Ovary (tissue), 9 donors: ENCODE measurements around the gene PTGIS. TPM values are rescaled to one million over a fixed set of nuclear protein-coding genes. Genes with fewer than 3 reads are reported as not detected.

Experiments used
- DNase-seq, 5 donors: peaks; one replicate each; pipeline ENCODE4 v3.0.0-alpha.2; 2019 to 2020
- H3K27ac ChIP-seq, 2 donors: fragments of 200-600 bp; one replicate each; pipeline versions ENCODE4 v1.5.1 to v1.8.0; 2019 to 2022
- H3K27me3 ChIP-seq: fragments of 200-600 bp; one replicate; pipeline ENCODE4 v1.8.0; 2022
- H3K36me3 ChIP-seq: fragments of 200-600 bp; sonication (generic); one replicate; pipeline ENCODE4 v1.5.1; 2019
- H3K4me1 ChIP-seq: one replicate; pipeline ENCODE4 v1.8.1; 2013; ENCODE audit warnings: mild to moderate bottlenecking, moderate library complexity; ENCODE audit not compliant: insufficient read depth
- H3K4me3 ChIP-seq: fragments of 200-600 bp; sonication (generic); one replicate; pipeline ENCODE4 v1.5.1; 2017
- H3K9me3 ChIP-seq, 2 donors: fragments of 200-600 bp in 1 of 2; sonication (generic) in 1 of 2; one replicate each; pipeline versions ENCODE4 v1.5.1 to v1.8.1; 2013 to 2019; ENCODE audit warnings: mild to moderate bottlenecking in 1 of 2, moderate library complexity in 1 of 2
- CTCF ChIP-seq, 3 donors: fragments of 450-650 bp in 2 of 3; fragments of 200-600 bp in 1 of 3; IDR thresholded peaks; one replicate each; pipeline versions ENCODE4 v1.5.1 to v1.8.0; 2016 to 2022; ENCODE audit warnings: antibody characterized with exemption in 3 of 3, mild to moderate bottlenecking in 1 of 3
- EP300 ChIP-seq: sonication (generic); formaldehyde crosslinking; IDR thresholded peaks from one replicate; pipeline ENCODE4 v1.6.1; 2017; ENCODE audit warnings: antibody characterized with exemption
- POLR2A ChIP-seq: fragments of 450-650 bp; IDR thresholded peaks from one replicate; pipeline ENCODE4 v1.6.1; 2017; ENCODE audit warnings: antibody characterized with exemption, mild to moderate bottlenecking, moderate library complexity
- WGBS, 3 donors: extraction: QIAGEN DNeasy Blood & Tissue Kit in 1 of 3; methylation state at CpG; one replicate each; pipeline versions ENCODE4 v1.1.5 to v1.1.7; 2013 to 2017; 5-methylcytosine and 5-hydroxymethylcytosine counted together
- intact Hi-C, 4 donors: fragments of 100-400 bp; cut with DNase I; formaldehyde crosslinking; loops; one replicate each; pipeline versions ENCODE4 v1.11.0 to v1.15.1; 2022 to 2023
- polyA plus RNA-seq, 2 donors: library from polyadenylated mRNA; stranded (reverse); fragments of 200-250 nt in 1 of 2; fragments of 350-450 nt in 1 of 2; fragmentation: Illumina TruSeq in 1 of 2; extraction: RNeasy Lipid Tissue Mini Kit (QIAGEN cat#74804) in 1 of 2; gene quantifications; one replicate each; pipeline ENCODE4 v1.2.3, GENCODE V29; 2013 to 2014
- total RNA-seq, 7 donors: library from RNA; depleted of rRNA in 2 of 7; stranded (reverse); fragments of >200 nt in 2 of 7; fragmentation: NEBNext Ultra II Directional in 3 of 7; extraction: Animal tissue kit (Norgen Biotek cat#: 25700) in 3 of 7; gene quantifications; one replicate each; pipeline versions ENCODE4 v1.1.0 to v1.2.4, GENCODE V29; 2016 to 2023
- donor health status: DM: no; HTN: no; CAD: no; lungs with moderate emphysema.
- donor health status: DM: no; HTN: no; CAD: no.
- donor health status: Bipolar disorder and iron deficiency.
- donor health status: DM: yes; HTN: yes; CAD: no.
- donor health status: DM: no; HTN: no; CAD: no.
- donor health status: DM: yes; HTN: yes; CAD: no.

Gene PTGIS
- total and polyA plus RNA-seq, 9 donors, result 38.3 to 221 (median 130) TPM

GRCh38 chr20:49507741-49508434, 60.0 kb downstream of the PTGIS start:
- no peak for TF ChIP-seq EP300
- no peak for TF ChIP-seq POLR2A
- no peak for TF ChIP-seq CTCF (IDR thresholded peaks at IDR 0.05)
- no peak overlapping the region for H3K4me3 ChIP-seq
- H3K9me3 ChIP-seq, result no peaks in the 10 kb centered on the region
- peaks cover 2% of the 10 kb centered on the region for H3K4me1 ChIP-seq
- H3K27me3 ChIP-seq, result no peaks in the 10 kb centered on the region
- WGBS, 3 donors, result 79 to 81% (median 80%) methylated on average over 21 of the region's 21 CpGs
- no peaks in the 10 kb centered on the region for H3K36me3 ChIP-seq
- no peak for DNase-seq
- intact Hi-C loops, result no loop called here
- no peak overlapping the region for H3K27ac ChIP-seq

- Histone ChIP-seq H3K4me1 (no peaks in the 10 kb centered on the region), H3K27me3 (no peaks in the 10 kb centered on the region), H3K27ac (no peak overlapping the region), H3K4me3 (no peak overlapping the region), H3K36me3 (no peaks in the 10 kb centered on the region), H3K9me3 (no peaks in the 10 kb centered on the region)
- intact Hi-C loops, result no loop called here
- DNase-seq, result peak in 4 of 5 donors; percentile 33 to 55 (median 40)
- WGBS, 3 donors, result 44 to 45% (median 44%) methylated on average over 9 of the region's 9 CpGs
- no peak for TF ChIP-seq CTCF (IDR thresholded peaks at IDR 0.05)
- no peak for TF ChIP-seq POLR2A
- TF ChIP-seq EP300, result no peak
These were observed 62.4 kb downstream of the PTGIS start for GRCh38 chr20:49505518-49505917.

- intact Hi-C loops, result no loop called here
- TF ChIP-seq CTCF (IDR thresholded peaks at IDR 0.05), result no peak
- no peak for TF ChIP-seq EP300
- TF ChIP-seq POLR2A, result no peak
- DNase-seq, result no peak
These were observed 64.8 kb downstream of the PTGIS start for GRCh38 chr20:49503176-49503575.

GRCh38 chr20:49501917-49502316, 66.0 kb downstream of the PTGIS start:
- Histone ChIP-seq H3K27ac (no peak overlapping the region), H3K4me1 (no peaks in the 10 kb centered on the region), H3K9me3 (no peaks in the 10 kb centered on the region), H3K4me3 (no peak overlapping the region), H3K27me3 (no peaks in the 10 kb centered on the region), H3K36me3 (no peaks in the 10 kb centered on the region)
- WGBS, 3 donors, result 56 to 82% (median 70%) methylated on average over 3 of the region's 3 CpGs
- intact Hi-C loops, result no loop called here
- no peak for TF ChIP-seq EP300
- no peak for DNase-seq

More at GRCh38 chr20:49503176-49503575, 64.8 kb downstream of the PTGIS start:
- H3K27ac ChIP-seq, result no peak overlapping the region
- H3K9me3 ChIP-seq, result no peaks in the 10 kb centered on the region
- no peaks in the 10 kb centered on the region for H3K36me3 ChIP-seq
- WGBS, 3 donors, result 58 to 73% (median 63%) methylated on average over 6 of the region's 6 CpGs
- no peak overlapping the region for H3K4me3 ChIP-seq
- no peaks in the 10 kb centered on the region for H3K27me3 ChIP-seq
- no peaks in the 10 kb centered on the region for H3K4me1 ChIP-seq

- no peaks in the 10 kb centered on the region for H3K9me3 ChIP-seq
- H3K4me3 ChIP-seq, result no peak overlapping the region
- DNase-seq, result no peak
- no peak for TF ChIP-seq EP300
- no peak for TF ChIP-seq POLR2A
- no peak for TF ChIP-seq CTCF (IDR thresholded peaks at IDR 0.05)
- H3K27ac ChIP-seq, result no peak overlapping the region
- intact Hi-C loops, result no loop called here
- H3K4me1 ChIP-seq, result no peaks in the 10 kb centered on the region
- WGBS, 3 donors, result 31 to 38% (median 33%) methylated on average over 1 of the region's 1 CpG
- H3K36me3 ChIP-seq, result no peaks in the 10 kb centered on the region
- no peaks in the 10 kb centered on the region for H3K27me3 ChIP-seq
These were observed 70.6 kb downstream of the PTGIS start for GRCh38 chr20:49497398-49497669.
